ENCODE data around the gene MCTP2.

- TF ChIP-seq IRF9 (tag; IDR thresholded peaks at IDR 0.05) (no peak), ZNF3 (CRISPR knock-in tag; IDR thresholded peaks at IDR 0.05) (no peak), REST (IDR thresholded peaks at IDR 0.05; ENCODE audit: borderline replicate concordance) (no peak), REST (CRISPR knock-in tag; IDR thresholded peaks at IDR 0.05; ENCODE audit: low read depth) (no peak), ZKSCAN3 (CRISPR knock-in tag; IDR thresholded peaks at IDR 0.05) (no peak), SMARCA4 (IDR thresholded peaks at IDR 0.05) (no peak), PRMT5 (CRISPR knock-in tag; IDR thresholded peaks at IDR 0.05) (no peak), POLR2A (conservative IDR thresholded peaks at IDR 0.05) (no peak), PHF20 (IDR thresholded peaks at IDR 0.05; ENCODE audit: partially characterized antibody) (no peak), L3MBTL2 (IDR thresholded peaks at IDR 0.05) (no peak), RFX5 (IDR thresholded peaks at IDR 0.05; ENCODE audit: low read depth, low read length) (no peak)
Measured at GRCh38 chr15:94298364-94298763, 67.0 kb downstream of the MCTP2 start.

All from K562 (cell line).